Endothelial cell of umbilical vein (primary cell): Measurements from ENCODE around the gene BMPER. TPM values are rescaled to one million over a fixed set of nuclear protein-coding genes. Genes with fewer than 3 reads are reported as not detected.

ENCODE experiments used
- BruUV-seq: library from RNA; stranded (reverse); fragments of 400-500 nt; replicated peaks from 2 replicates; lab custom pipeline; 2021; lab: Mats Ljungman, UMichigan
- CTCF ChIA-PET: fragments of 300-600, 350-600 bp; sonication (Branson Sonifier 250); formaldehyde crosslinking; loops from one replicate; lab custom pipeline; 2021; ENCODE audit warnings: antibody characterized with exemption, inconsistent platforms; lab: Charles Lee
- POLR2A ChIA-PET: fragments of 300-600, 350-600 bp; sonication (Branson Sonifier 250); formaldehyde crosslinking; loops from one replicate; lab custom pipeline; 2021; ENCODE audit warnings: antibody characterized with exemption, inconsistent platforms; lab: Charles Lee
- DNase-seq: peaks from one replicate; pipeline ENCODE4 v3.0.0-alpha.2; 2011; ENCODE audit warnings: low read depth, low spot score
- FAIRE-seq: peaks from 2 replicates; lab custom pipeline; 2011; peaks lifted over from hg19 to GRCh38; lab: Jason Lieb, UNC
- H2AFZ ChIP-seq: 2 replicates; pipeline ENCODE4 v1.6.0; 2012; ENCODE audit warnings: low read depth, low read length, control low read depth, inconsistent platforms
- H3K27ac ChIP-seq: 2 replicates; pipeline ENCODE4 v1.5.1; 2011; ENCODE audit warnings: low read depth, mild to moderate bottlenecking, control low read depth, low read length, moderate library complexity; ENCODE audit not compliant: insufficient read depth
- H3K27me3 ChIP-seq, 2 experiments: 2 replicates each; pipeline versions ENCODE4 v1.6.0 to v1.6.1; 2011; ENCODE audit warnings: low read length in 2 of 2, mixed read lengths in 1 of 2; ENCODE audit not compliant: control insufficient read depth in 2 of 2, insufficient read depth in 2 of 2
- H3K36me3 ChIP-seq, 2 experiments: 2 replicates in 1 of 2; 3 replicates in 1 of 2; pipeline ENCODE4 v1.5.1; 2011; ENCODE audit warnings: low read length in 2 of 2, mild to moderate bottlenecking in 1 of 2, moderate library complexity in 1 of 2; ENCODE audit not compliant: control insufficient read depth in 2 of 2, insufficient read depth in 2 of 2; ENCODE audit errors: extremely low read depth in 1 of 2
- H3K4me1 ChIP-seq: 3 replicates; pipeline ENCODE4 v1.5.1; 2011; ENCODE audit warnings: mild to moderate bottlenecking, low read length; ENCODE audit not compliant: control insufficient read depth, insufficient read depth; ENCODE audit errors: extremely low read depth
- H3K4me2 ChIP-seq: 2 replicates; pipeline ENCODE4 v1.6.1; 2011; ENCODE audit warnings: low read length, control low read depth, mixed read lengths; ENCODE audit not compliant: insufficient read depth
- H3K4me3 ChIP-seq, 3 experiments: fragments of 200-600 bp in 1 of 3; sonication (generic), shearing (Covaris generic) in 1 of 3; replicated peaks in 1 of 3; 2 replicates each; pipeline ENCODE4 v1.5.1; 2011 to 2016; ENCODE audit warnings: control low read depth in 3 of 3, low read length in 3 of 3, mild to moderate bottlenecking in 2 of 3, inconsistent platforms in 1 of 3, low read depth in 1 of 3, moderate library complexity in 1 of 3; ENCODE audit not compliant: insufficient read depth in 1 of 3
- H3K79me2 ChIP-seq: 2 replicates; pipeline ENCODE4 v1.6.0; 2012; ENCODE audit warnings: low read length, inconsistent platforms; ENCODE audit not compliant: control insufficient read depth, insufficient read depth
- H3K9ac ChIP-seq: replicated peaks from 2 replicates; pipeline ENCODE3; 2011; ENCODE audit warnings: low read length, control low read depth; ENCODE audit not compliant: insufficient read depth; ENCODE audit errors: extremely low read depth
- H3K9me1 ChIP-seq: replicated peaks from 3 replicates; pipeline ENCODE4 v1.6.0; 2011; ENCODE audit warnings: mild to moderate bottlenecking, low read length; ENCODE audit not compliant: control insufficient read depth, insufficient read depth; ENCODE audit errors: extremely low read depth
- H3K9me3 ChIP-seq: replicated peaks from 2 replicates; pipeline ENCODE4 v1.5.1; 2012; ENCODE audit warnings: low read length, inconsistent platforms; ENCODE audit not compliant: control insufficient read depth, insufficient read depth
- H4K20me1 ChIP-seq: replicated peaks from 2 replicates; pipeline ENCODE3; 2011; ENCODE audit warnings: mild to moderate bottlenecking, low read length; ENCODE audit not compliant: control insufficient read depth, insufficient read depth; ENCODE audit errors: extremely low read depth
- EZH2 ChIP-seq: IDR thresholded peaks from 2 replicates; pipeline ENCODE4 v1.6.1; 2012; ENCODE audit warnings: borderline replicate concordance, low read depth, mild to moderate bottlenecking, moderate library complexity, low read length, inconsistent platforms; ENCODE audit not compliant: severe bottlenecking
- JUN ChIP-seq: IDR thresholded peaks from 2 replicates; pipeline ENCODE4 v1.6.1; 2011; ENCODE audit warnings: borderline replicate concordance, low read depth; ENCODE audit not compliant: insufficient read length, insufficient read depth
- MAX ChIP-seq: IDR thresholded peaks from 2 replicates; pipeline ENCODE4 v1.6.1; 2011; ENCODE audit not compliant: insufficient read depth, insufficient read length
- dilution Hi-C: fragments of 300-500 bp; cut with MboI; formaldehyde crosslinking; loops from one replicate; pipeline ENCODE4 v1.15.0; 2019; ENCODE audit warnings: low sequenced_read_pairs; ENCODE audit not compliant: extremely low pct_ligation_motif_present
- intact Hi-C: fragments of 100-400 bp; cut with micrococcal nuclease; formaldehyde crosslinking; loops from one replicate; pipeline ENCODE4 v1.10.0; 2022
- polyA plus RNA-seq, 4 experiments: library from polyadenylated mRNA; depleted of rRNA in 3 of 4; stranded (reverse) in 3 of 4; unstranded in 1 of 4; fragments of >200 nt; gene quantifications; 2 replicates each; pipeline versions ENCODE4 v1.2.1 to v1.2.3, GENCODE V29; 2011 to 2012; ENCODE audit warnings: missing spikeins in 1 of 4
- total RNA-seq: library from RNA; stranded (reverse); gene quantifications from 2 replicates; pipeline ENCODE4 v1.2.3, GENCODE V29; 2021

Gene BMPER
- total and polyA plus RNA-seq, 2 donors (not counting 3 experiments of a cell fraction or from before 2014, with no cell fraction given) = 0.10 to 0.13 TPM

- intact Hi-C loops = no loop called here
- Histone ChIP-seq H3K27ac (no peak overlapping the region), H3K27me3 (no peaks in the 10 kb centered on the region), H3K9me3 (no peaks in the 10 kb centered on the region), H3K9me1 (no peaks in the 10 kb centered on the region), H3K79me2 (no peaks in the 10 kb centered on the region), H3K4me2 (no peak overlapping the region), H4K20me1 (no peaks in the 10 kb centered on the region), H3K4me1 (peaks cover 5% of the 10 kb centered on the region), H3K9ac (no peak overlapping the region), H3K36me3 (no peaks in the 10 kb centered on the region), H2AFZ (no peak overlapping the region), H3K4me3 (no peak overlapping the region)
- FAIRE-seq (no peak), DNase-seq (no peak)
- CTCF ChIA-PET = interaction anchor here (0.8 to 1.3 kb wide), 5 partner anchors 11 to 126 kb away, joined by 3 to 6 read pairs (median 3); no protein-coding TSS in a partner anchor
- POLR2A ChIA-PET = no interaction called here
- TF ChIP-seq EZH2 (no peak), JUN (no peak)
- BruUV-seq = no TSS peak
- dilution Hi-C loops = no loop called here
Observed at GRCh38 chr7:34058801-34059135, 153.4 kb downstream of the BMPER start.

GRCh38 chr7:34059136-34059828, 153.9 kb downstream of the BMPER start:
- no peak overlapping the region for H3K4me3 ChIP-seq
- no peaks in the 10 kb centered on the region for H4K20me1 ChIP-seq
- intact Hi-C loops (no loop called here), dilution Hi-C loops (no loop called here)
- no peaks in the 10 kb centered on the region for H3K9me1 ChIP-seq
- H3K27ac ChIP-seq = no peak overlapping the region
- H2AFZ ChIP-seq = no peak overlapping the region
- ChIA-PET CTCF (interaction anchor here (0.6 to 1.3 kb wide), 5 partner anchors 11 to 126 kb away, joined by 3 to 6 read pairs (median 3); no protein-coding TSS in a partner anchor), POLR2A (no interaction called here)
- TF ChIP-seq MAX = no peak
- H3K27me3 ChIP-seq = no peaks in the 10 kb centered on the region
- peaks cover 5% of the 10 kb centered on the region for H3K4me1 ChIP-seq
- H3K9me3 ChIP-seq = no peaks in the 10 kb centered on the region
- FAIRE-seq (no peak), DNase-seq (no peak)
- H3K4me2 ChIP-seq = no peak overlapping the region
- H3K9ac ChIP-seq = no peak overlapping the region
- H3K79me2 ChIP-seq = no peaks in the 10 kb centered on the region
- no TSS peak for BruUV-seq
- no peaks in the 10 kb centered on the region for H3K36me3 ChIP-seq
